CMK (cell line): ENCODE data around the gene PKHD1.
"Not testable (repeated sequence)": the region's sequence is repeated elsewhere in the genome, so short reads cannot be mapped to it uniquely, and the experiment has no call there.

Experiments
- DNase-seq: peaks from one replicate; pipeline ENCODE4 v3.0.0-alpha.2; 2010; ENCODE audit warnings: low read depth

PKHD1 gene

GRCh38 chr6:51986864-51987263 lies 100.5 kb downstream of the PKHD1 start:
- DNase-seq = no peak

DNA sequence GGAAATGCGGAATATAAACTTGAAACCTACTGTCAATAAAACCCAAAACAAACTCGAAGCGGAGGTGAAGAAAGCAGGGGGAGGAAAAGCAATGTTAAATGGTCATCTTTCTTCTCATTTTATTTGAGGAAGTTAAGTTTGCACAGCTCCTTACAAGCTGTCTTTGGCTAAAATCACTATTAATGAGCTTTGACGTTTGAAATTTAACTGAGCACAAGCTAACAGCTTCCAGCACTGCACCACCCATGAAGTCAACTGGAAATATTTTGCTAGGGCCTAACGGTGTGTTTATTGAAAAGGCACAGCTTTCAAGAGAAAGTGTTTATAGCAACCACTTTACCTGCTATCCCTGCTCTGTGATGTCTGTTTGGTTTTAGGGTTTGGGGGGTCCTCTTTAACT lies 103.8 kb downstream of the PKHD1 start:
- DNase-seq = no peak

DNA sequence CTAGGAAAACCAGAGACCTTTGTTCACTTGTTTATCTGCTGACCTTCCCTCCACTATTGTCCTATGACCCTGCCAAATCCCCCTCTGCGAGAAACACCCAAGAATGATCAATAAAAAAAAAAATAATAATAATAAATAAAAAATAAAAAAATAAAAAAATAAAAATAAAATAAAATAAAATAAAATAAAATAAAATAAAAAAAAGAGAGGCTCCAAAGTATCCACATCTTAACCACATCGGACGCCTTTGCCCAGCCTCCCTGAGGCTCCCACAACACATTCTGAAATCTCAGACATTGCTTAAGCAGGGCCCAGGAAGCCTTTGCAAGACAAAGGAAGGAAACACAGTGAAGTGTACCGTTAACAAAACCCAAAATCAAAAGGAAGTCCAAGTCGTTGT lies 104.7 kb downstream of the PKHD1 start:
- DNase-seq = not testable (repeated sequence)

DNA sequence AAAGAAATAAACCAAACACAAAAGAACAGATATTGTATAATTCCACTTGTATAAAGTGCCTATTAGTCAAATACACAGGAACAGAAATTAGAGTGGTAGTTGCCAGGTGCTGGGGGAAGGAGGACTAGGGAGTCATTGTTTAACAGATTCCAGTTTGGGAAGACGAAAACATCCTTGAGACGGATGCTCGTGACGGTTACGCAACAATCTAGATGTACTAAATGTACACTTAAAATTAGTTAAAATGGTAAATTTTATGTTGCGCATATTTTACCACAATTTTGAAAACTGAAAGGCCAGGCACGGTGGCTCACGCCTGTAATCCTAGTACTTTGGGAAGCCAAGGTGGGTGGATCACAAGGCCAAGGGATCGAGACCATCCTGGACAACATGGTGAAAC lies 111.0 kb downstream of the PKHD1 start:
- no peak for DNase-seq

DNA sequence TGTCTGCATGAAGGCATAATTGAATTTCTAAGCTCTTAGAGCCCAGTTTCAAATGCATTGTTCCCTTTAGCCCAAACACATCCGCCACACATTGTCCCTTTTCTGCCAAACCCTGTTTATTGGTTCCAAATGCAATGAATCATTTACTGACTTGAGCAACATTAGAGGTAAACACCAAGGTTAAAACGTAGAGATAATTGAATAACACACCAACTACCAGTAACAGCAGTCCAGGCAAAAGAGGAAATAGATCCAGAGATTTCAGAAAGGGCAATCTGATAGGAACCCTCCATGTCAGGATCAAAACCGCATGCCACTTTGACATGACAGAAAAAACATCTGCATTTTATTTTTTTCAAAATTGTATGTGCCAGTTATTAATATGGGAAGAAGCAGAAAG lies 114.8 kb downstream of the PKHD1 start:
- no peak for DNase-seq

GRCh38 chr6:51968265-51968664 lies 119.1 kb downstream of the PKHD1 start:
- DNase-seq = no peak

DNA sequence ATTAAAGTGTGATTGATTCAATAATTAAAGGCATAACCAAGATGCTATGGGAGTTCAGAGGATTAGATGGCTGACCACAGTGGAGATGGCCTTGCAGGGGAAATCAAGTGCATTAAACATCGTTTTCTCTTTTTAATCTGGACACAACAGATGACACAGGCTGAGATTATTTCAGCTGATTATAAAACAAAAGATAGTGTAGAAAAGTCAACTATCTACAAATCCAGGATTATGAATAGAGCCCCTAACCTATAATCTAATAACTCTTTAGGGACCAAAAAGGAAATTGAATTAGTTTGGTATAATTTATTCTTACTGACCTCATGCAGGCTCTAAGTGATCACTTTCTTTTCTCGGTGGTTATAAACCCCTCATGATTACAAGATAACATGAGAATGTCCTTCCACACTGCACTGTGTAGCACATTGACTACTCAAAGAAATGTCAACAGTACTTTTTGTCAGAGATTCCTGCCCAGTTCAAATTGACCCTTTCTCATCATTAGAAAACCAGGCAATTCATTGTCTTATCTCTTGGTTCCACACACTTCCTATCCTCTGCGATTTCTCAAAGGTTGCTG lies 122.1 kb downstream of the PKHD1 start:
- no peak for DNase-seq

- DNase-seq = no peak
These were observed 123.4 kb downstream of the PKHD1 start for GRCh38 chr6:51963980-51964379.

- DNase-seq = no peak
These were observed 125.1 kb downstream of the PKHD1 start for GRCh38 chr6:51962354-51962753.

DNA sequence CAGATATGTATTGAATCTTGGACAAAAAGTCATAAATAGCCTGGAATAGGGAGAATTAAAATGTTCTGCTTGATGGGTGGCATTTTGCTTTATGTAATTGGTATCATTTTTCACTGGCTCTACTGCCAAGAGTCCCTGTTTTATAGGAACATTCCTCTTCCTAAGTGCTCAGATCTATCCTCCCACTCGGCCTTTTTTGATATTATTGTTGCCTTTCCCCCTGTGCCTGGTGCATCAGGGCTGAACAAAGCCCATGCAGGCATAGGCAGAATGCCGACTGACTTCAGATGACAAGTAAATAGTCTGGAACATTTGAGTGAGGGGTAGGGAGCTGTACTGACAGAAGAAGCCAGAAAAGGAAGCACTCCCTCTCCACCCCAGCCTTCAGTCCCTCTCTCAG lies 127.0 kb downstream of the PKHD1 start:
- no peak for DNase-seq

- peak; percentile 18 for DNase-seq
These were observed 127.5 kb downstream of the PKHD1 start for GRCh38 chr6:51959744-51960383.

GRCh38 chr6:51954681-51955080 lies 132.7 kb downstream of the PKHD1 start:
- DNase-seq = no peak

GRCh38 chr6:51953246-51953645 lies 134.2 kb downstream of the PKHD1 start:
- DNase-seq = no peak

DNA sequence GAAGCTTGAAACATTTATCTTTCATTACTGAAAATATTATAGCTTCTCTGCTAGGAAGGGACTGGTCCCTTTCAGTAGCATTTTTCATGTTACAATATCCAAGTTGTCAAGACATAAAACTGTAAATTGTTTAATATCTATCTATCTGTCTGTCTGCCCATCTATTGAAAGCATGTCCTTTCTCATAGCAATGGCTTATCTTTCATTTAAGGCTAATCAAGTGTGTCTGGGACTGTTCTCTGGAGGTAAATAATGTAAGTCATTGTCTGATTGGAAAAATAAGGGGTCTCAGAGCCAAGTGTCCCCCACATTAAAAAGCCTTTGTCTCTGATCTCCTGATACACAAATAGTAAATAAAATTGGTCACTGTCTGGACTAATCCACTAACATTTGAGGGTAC lies 135.5 kb downstream of the PKHD1 start:
- no peak for DNase-seq

DNA sequence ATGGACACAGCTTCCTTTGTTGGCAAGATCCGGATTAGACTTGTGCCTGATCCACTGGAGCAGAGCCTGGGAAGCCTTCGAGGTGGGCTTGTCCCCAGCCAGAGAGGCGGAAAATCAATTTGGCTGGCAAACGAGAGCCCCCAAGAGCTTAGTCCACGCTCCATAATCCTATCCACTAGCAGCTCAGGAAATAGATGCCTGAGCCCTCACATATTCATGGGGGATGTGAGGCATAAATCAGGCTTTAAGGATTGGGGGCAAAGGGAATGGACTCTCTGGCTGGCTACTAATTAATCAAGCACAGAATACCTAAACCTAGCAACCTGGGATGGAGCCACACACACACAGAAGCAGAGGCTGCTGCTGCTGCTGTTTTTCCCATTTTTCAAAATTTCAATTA lies 137.9 kb downstream of the PKHD1 start:
- no peak for DNase-seq

GRCh38 chr6:51939695-51940094 lies 147.7 kb downstream of the PKHD1 start:
- DNase-seq = not testable (repeated sequence)

DNA sequence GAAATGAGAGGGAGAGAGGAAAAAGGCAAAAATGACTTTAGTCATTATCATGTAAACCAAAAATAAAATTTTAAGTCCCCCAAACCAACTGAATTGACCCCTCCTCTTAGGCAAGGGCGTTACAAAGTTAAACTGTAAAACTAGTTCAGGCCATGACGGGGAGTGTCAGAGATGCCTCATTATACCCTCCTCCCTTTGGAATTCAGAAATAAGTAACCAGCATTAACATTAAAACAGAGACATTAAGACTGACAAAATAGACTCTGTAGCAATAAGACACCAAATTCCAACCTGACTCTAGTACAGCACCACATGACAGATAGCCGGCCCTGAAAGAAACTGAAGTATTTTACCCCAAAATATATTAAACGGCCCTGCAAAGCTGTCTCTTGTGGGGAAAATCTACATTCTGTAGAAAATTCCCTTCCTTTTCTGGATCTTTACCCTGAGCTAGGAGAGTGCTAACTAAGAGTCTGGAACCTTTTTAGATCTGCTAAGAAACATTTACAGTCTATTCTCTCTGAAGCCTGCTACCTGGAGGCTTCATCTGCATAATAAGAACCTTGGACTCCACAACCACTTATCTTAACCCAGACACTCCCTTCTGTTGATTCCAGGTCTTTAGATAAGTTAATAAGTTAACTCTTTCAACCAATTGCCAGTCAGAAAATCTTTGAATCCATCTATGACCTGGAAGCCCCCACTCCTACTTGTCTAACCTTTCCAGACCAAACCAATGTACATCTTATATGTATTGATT lies 150.7 kb downstream of the PKHD1 start:
- DNase-seq = no peak

DNA sequence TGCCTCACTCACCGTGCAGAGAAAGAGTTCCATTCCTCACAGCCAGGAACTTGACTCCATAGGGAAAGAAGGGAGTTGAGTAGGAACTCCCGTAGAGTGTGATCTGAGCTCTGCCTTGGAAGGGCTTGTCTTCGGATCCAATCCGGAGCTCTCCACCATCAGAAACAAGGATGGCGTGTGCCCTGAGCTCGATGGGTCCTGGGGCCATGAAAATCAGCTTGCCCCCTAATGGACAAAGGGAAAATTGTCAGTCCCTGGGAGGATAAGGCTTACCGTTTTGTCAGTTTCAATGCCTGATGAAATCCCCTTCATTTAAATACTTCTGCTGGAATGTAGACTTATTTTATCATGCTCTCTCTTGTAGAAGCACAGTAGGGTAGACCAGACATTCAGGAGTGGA lies 153.3 kb downstream of the PKHD1 start:
- DNase-seq = no peak

DNA sequence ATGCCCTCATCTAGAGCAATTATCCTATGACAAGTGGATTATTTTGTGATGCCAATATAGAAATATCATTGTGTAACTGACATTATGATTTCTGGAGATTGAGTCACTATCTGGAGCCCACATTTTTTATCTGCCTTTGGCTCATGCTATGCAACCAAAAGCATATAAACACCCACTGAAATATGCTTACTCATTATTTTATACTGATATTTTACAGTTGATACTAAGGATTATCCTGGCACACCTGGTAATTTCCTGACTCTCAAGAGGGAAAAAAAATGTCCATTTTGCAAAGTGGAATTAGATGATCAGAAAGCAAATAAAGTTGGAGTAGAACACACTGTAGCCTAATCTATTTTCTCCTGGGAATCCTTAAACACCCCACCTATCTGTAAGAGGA lies 154.5 kb downstream of the PKHD1 start:
- no peak for DNase-seq

GRCh38 chr6:51930602-51931001 lies 156.8 kb downstream of the PKHD1 start:
- DNase-seq = no peak

DNA sequence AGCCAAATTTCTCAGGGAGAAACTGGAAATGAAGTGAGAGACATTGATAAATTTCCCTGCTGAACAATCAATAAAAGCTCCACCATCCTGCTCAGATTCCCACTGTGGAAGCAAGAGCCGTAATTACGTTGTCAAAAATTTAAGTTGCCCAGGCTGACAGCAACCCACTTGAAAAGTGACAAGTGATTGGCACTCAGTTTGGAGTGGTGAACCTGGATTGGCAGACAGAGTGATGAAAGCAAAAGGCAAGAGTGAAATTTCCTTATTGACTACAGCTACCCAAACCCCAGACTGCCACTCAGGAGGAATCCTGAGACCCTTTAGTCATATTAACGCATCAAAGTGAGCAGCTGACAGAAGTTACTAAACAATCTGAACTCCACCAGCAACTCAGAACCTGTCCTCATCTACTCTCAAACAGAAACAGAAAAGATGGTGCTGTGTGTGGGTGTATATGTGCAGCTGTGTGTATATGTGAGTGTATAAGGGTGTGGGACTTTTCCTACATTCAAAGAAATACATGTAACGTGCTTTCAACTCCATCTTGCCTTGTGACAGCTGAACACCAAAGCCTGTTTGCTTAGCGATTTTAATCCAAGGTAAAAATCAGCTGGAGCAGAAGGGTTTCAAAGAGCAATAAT lies 157.4 kb downstream of the PKHD1 start:
- DNase-seq = no peak

DNA sequence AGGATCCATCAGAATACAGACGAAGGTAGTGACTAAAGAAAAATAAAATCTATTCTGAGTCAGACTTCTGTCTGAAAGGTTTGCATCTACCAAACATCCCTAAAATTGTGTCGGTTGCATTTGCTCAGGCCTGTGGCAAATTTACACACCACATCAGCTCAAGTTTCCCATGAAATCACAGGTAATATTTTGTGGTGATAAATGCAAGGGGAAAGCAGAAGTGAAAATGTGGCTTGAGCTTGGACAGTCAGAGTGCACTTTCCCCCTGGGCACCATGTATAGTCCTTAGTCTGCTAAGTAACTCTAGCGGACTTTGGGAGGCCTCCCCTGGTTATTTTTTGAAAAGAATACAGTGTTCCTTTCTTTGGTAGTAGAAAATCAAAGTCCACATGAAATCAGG lies 159.1 kb downstream of the PKHD1 start:
- no peak for DNase-seq

- no peak for DNase-seq
These were observed 160.0 kb downstream of the PKHD1 start for GRCh38 chr6:51927450-51927849.
